HepG2 (cell line): Measurements from ENCODE around the gene NOS1AP.

Experiments
- ARID2 ChIP-seq: sonication (generic); formaldehyde crosslinking; IDR thresholded peaks from 2 replicates; pipeline ENCODE4 v1.8.1; 2022; ENCODE audit warnings: mild to moderate bottlenecking, missing genetic modification reagents, borderline replicate concordance
- CTCF ChIP-seq: sonication (generic); formaldehyde crosslinking; IDR thresholded peaks from 2 replicates; pipeline ENCODE4 v1.5.0; 2020; ENCODE audit warnings: mild to moderate bottlenecking, missing genetic modification reagents, moderate library complexity
- FOXA3 ChIP-seq: IDR thresholded peaks from 2 replicates; pipeline ENCODE4 v1.6.1; 2016; ENCODE audit warnings: missing genetic modification reagents, missing compliant biosample characterization
- GABPA ChIP-seq, 2 experiments: IDR thresholded peaks; 2 replicates each; pipeline ENCODE4 v1.6.1; 2011 to 2016; ENCODE audit warnings: low read depth in 2 of 2, low read length in 1 of 2, missing biosample characterization in 1 of 2, missing genetic modification characterization in 1 of 2
- HNF4G ChIP-seq, 2 experiments: sonication (generic) in 1 of 2; formaldehyde crosslinking in 1 of 2; IDR thresholded peaks; 2 replicates each; pipeline versions ENCODE4 v1.4.0 to v1.6.1; 2011 to 2020; ENCODE audit warnings: borderline replicate concordance in 2 of 2, low read depth in 2 of 2, mild to moderate bottlenecking in 2 of 2, low read length in 1 of 2, missing genetic modification reagents in 1 of 2, moderate library complexity in 1 of 2
- JUND ChIP-seq: sonication (generic); formaldehyde crosslinking; IDR thresholded peaks from 2 replicates; pipeline ENCODE4 v1.8.0; 2022; ENCODE audit warnings: mild to moderate bottlenecking, missing genetic modification reagents
- POLR2A ChIP-seq, 2 experiments: IDR thresholded peaks; 2 replicates each; pipeline ENCODE4 v1.6.1; 2011; ENCODE audit warnings: low read depth in 2 of 2, low read length in 2 of 2, mild to moderate bottlenecking in 1 of 2, moderate library complexity in 1 of 2; ENCODE audit not compliant: insufficient read depth in 1 of 2
- STAG1 ChIP-seq: sonication (generic); formaldehyde crosslinking; IDR thresholded peaks from 2 replicates; pipeline ENCODE4 v1.4.0; 2020; ENCODE audit warnings: missing genetic modification reagents
- ZNF121 ChIP-seq: sonication (generic); formaldehyde crosslinking; IDR thresholded peaks from 2 replicates; pipeline ENCODE4 v1.5.0; 2020; ENCODE audit warnings: mild to moderate bottlenecking, missing genetic modification reagents
- ZNF34 ChIP-seq: sonication (generic); formaldehyde crosslinking; IDR thresholded peaks from 2 replicates; pipeline ENCODE4 v1.4.0; 2020; ENCODE audit warnings: mild to moderate bottlenecking, missing genetic modification reagents, borderline replicate concordance
- ZNF747 ChIP-seq: sonication (generic); formaldehyde crosslinking; IDR thresholded peaks from 2 replicates; pipeline ENCODE4 v1.8.1; 2023; ENCODE audit warnings: missing genetic modification reagents, mild to moderate bottlenecking, borderline replicate concordance
- ZUFSP ChIP-seq: sonication (generic); formaldehyde crosslinking; IDR thresholded peaks from 2 replicates; pipeline ENCODE4 v1.9.0; 2021; ENCODE audit warnings: missing genetic modification reagents, mild to moderate bottlenecking, borderline replicate concordance

- TF ChIP-seq STAG1 (CRISPR knock-in tag) (no peak), ZNF121 (CRISPR knock-in tag) (no peak), JUND (CRISPR knock-in tag) (no peak), ZNF747 (CRISPR knock-in tag) (no peak), CTCF (CRISPR knock-in tag) (no peak), ARID2 (CRISPR knock-in tag) (no peak), FOXA3 (CRISPR knock-in tag) (no peak), POLR2A (IDR thresholded peaks at IDR 0.05; ENCODE audit: insufficient read depth in 1 of 2, low read depth in 2 of 2, low read length in 2 of 2) (no peak), ZNF34 (no peak), GABPA (IDR thresholded peaks at IDR 0.05; ENCODE audit: low read depth, low read length) (no peak), GABPA (CRISPR knock-in tag; IDR thresholded peaks at IDR 0.05; ENCODE audit: low read depth) (no peak), ZUFSP (CRISPR knock-in tag) (no peak), HNF4G (IDR thresholded peaks at IDR 0.05; ENCODE audit: borderline replicate concordance, low read depth, low read length) (no peak), HNF4G (CRISPR knock-in tag; IDR thresholded peaks at IDR 0.05; ENCODE audit: borderline replicate concordance, low read depth) (no peak)
Measured at GRCh38 chr1:162068301-162068700, 1.2 kb upstream of the NOS1AP start.
